ENCODE data around the gene GLRX3.

Gene GLRX3

DNA sequence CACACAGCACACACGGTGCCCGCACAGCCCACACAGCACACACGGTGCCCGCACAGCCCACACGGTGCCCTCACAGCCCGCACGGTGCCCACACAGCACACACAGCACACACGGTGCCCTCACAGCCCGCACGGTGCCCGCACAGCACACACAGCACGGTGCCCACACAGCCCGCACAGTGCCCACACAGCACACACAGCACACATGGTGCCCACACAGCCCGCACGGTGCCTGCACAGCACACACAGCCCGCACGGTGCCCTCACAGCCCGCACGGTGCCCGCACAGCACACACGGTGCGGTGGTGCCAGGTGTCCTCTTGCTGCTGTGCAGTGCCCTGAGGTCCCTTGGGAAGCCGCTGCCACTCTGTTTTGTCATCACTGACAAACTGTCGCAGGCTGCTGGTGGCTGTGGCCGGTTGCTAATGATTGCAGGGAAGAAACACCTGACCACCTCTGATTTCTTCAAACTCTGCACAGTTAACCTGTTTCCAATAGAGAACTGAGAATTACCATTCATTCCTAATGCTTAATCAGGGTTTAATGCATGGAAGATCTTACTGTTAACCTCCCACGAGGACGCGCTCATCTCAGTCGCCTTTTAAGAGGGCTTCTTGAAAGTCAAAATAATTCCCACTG is 66.9 kb downstream of the GLRX3 start:
- no peak overlapping the region for H3K27ac ChIP-seq (ENCODE audit: low read depth, low read length)
- no peak overlapping the region for H3K4me3 ChIP-seq (ENCODE audit: low read depth in 1 of 5, low read length in 5 of 5)
- H3K9me3 ChIP-seq (ENCODE audit: control insufficient read depth in 5 of 5, low read length in 5 of 5) = no peaks in the 10 kb centered on the region
- peaks cover 3 to 17% (median 12%) of the 10 kb centered on the region in 5 donors for H3K27me3 ChIP-seq (ENCODE audit: control insufficient read depth in 5 of 5, insufficient read depth in 4 of 5, low read length in 5 of 5)
- no peaks in the 10 kb centered on the region for H3K36me3 ChIP-seq (ENCODE audit: control insufficient read depth in 5 of 5, insufficient read depth in 5 of 5, low read length in 5 of 5)
- H3K4me1 ChIP-seq (ENCODE audit: control insufficient read depth in 5 of 5, insufficient read depth in 5 of 5, low read length in 5 of 5) = no peaks in the 10 kb centered on the region
- H3K9ac ChIP-seq (ENCODE audit: low read length in 5 of 5) = no peak overlapping the region

DNA sequence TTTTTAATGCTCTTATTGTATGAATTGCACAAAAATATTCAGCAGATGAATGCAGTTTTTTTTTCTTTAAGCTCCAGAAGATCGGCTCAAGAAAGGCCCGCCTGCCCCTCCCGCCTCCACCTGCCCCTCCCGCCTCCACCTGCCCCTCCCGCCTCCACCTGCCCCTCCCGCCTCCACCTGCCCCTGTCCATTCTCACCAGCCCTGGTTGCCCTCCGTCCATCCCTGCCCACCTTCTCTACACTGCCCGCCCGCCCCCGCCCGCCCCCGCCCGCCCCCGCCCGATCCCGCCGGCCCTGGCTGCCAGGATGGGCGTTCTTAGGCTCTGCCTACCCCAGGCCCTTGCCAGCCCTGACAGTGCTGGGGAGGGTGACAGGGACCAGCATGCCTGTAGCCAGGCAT is 67.4 kb downstream of the GLRX3 start:
- Histone ChIP-seq H3K27me3 (ENCODE audit: control insufficient read depth in 5 of 5, insufficient read depth in 4 of 5, low read length in 5 of 5) (peaks cover 3 to 17% (median 12%) of the 10 kb centered on the region in 5 donors), H3K36me3 (ENCODE audit: control insufficient read depth in 5 of 5, insufficient read depth in 5 of 5, low read length in 5 of 5) (no peaks in the 10 kb centered on the region), H3K4me1 (ENCODE audit: control insufficient read depth in 5 of 5, insufficient read depth in 5 of 5, low read length in 5 of 5) (no peaks in the 10 kb centered on the region), H3K9me3 (ENCODE audit: control insufficient read depth in 5 of 5, low read length in 5 of 5) (peaks cover 0 to under 1% (median 0%) of the 10 kb centered on the region in 5 donors), H3K27ac (ENCODE audit: low read depth, low read length) (no peak overlapping the region), H3K9ac (ENCODE audit: low read length in 5 of 5) (no peak overlapping the region), H3K4me3 (ENCODE audit: low read depth in 1 of 5, low read length in 5 of 5) (no peak overlapping the region)

- no peak overlapping the region for H3K4me3 ChIP-seq (ENCODE audit: low read depth in 1 of 5, low read length in 5 of 5)
- peaks cover 0 to 8% (median 6%) of the 10 kb centered on the region in 5 donors for H3K27me3 ChIP-seq (ENCODE audit: control insufficient read depth in 5 of 5, insufficient read depth in 4 of 5, low read length in 5 of 5)
- H3K36me3 ChIP-seq (ENCODE audit: control insufficient read depth in 5 of 5, insufficient read depth in 5 of 5, low read length in 5 of 5) = no peaks in the 10 kb centered on the region
- H3K27ac ChIP-seq (ENCODE audit: low read depth, low read length) = no peak overlapping the region
- no peak overlapping the region for H3K9ac ChIP-seq (ENCODE audit: low read length in 5 of 5)
- H3K9me3 ChIP-seq (ENCODE audit: control insufficient read depth in 5 of 5, low read length in 5 of 5) = peaks cover 0 to 6% (median 0%) of the 10 kb centered on the region in 5 donors
- H3K4me1 ChIP-seq (ENCODE audit: control insufficient read depth in 5 of 5, insufficient read depth in 5 of 5, low read length in 5 of 5) = no peaks in the 10 kb centered on the region
Measured at GRCh38 chr10:130206216-130206737, 70.1 kb downstream of the GLRX3 start.

DNA sequence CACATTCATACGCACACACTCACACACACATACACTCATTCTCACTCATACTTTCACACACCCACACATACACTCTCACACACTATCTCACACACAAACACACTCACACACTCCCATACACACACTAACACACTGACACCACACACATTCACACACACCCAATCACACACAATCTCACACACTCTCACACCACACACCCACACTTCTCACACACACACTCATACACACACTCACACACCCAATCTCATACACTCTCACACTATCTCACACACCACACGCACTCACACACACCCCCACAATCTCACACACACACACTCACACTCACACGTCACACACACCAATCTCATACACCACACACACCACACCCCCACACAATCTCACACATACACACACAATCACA is 71.0 kb downstream of the GLRX3 start:
- Histone ChIP-seq H3K27me3 (ENCODE audit: control insufficient read depth in 5 of 5, insufficient read depth in 4 of 5, low read length in 5 of 5) (peaks cover 0 to 12% (median 5%) of the 10 kb centered on the region in 5 donors), H3K36me3 (ENCODE audit: control insufficient read depth in 5 of 5, insufficient read depth in 5 of 5, low read length in 5 of 5) (no peaks in the 10 kb centered on the region), H3K4me1 (ENCODE audit: control insufficient read depth in 5 of 5, insufficient read depth in 5 of 5, low read length in 5 of 5) (no peaks in the 10 kb centered on the region), H3K9me3 (ENCODE audit: control insufficient read depth in 5 of 5, low read length in 5 of 5) (peaks cover 0 to 6% (median 0%) of the 10 kb centered on the region in 5 donors), H3K27ac (ENCODE audit: low read depth, low read length) (no peak overlapping the region), H3K4me3 (ENCODE audit: low read depth in 1 of 5, low read length in 5 of 5) (no peak overlapping the region), H3K9ac (ENCODE audit: low read length in 5 of 5) (no peak overlapping the region)

DNA sequence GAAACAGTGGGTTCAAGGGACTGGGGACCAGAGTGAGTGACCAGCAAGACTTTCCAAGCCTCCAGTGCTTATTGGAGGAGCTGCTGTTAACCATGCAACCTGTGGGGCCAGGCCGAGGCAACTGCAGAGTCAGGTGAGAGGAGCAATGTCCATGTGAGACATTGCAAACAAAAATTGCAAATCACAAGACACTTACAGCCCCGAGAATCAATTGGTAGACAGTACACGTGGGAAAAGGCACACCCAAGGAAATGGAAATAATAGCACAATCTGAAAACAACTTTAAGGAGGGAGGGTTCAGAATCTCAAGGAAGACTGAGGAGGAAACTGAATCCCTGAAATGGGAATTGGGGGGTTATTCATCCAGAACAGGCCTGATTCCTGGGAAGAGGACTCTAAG is 72.6 kb downstream of the GLRX3 start:
- no peaks in the 10 kb centered on the region for H3K36me3 ChIP-seq (ENCODE audit: control insufficient read depth in 5 of 5, insufficient read depth in 5 of 5, low read length in 5 of 5)
- H3K4me3 ChIP-seq (ENCODE audit: low read depth in 1 of 5, low read length in 5 of 5) = no peak overlapping the region
- no peak overlapping the region for H3K9ac ChIP-seq (ENCODE audit: low read length in 5 of 5)
- no peaks in the 10 kb centered on the region for H3K4me1 ChIP-seq (ENCODE audit: control insufficient read depth in 5 of 5, insufficient read depth in 5 of 5, low read length in 5 of 5)
- no peak overlapping the region for H3K27ac ChIP-seq (ENCODE audit: low read depth, low read length)
- peaks cover 0 to 8% (median 5%) of the 10 kb centered on the region in 5 donors for H3K27me3 ChIP-seq (ENCODE audit: control insufficient read depth in 5 of 5, insufficient read depth in 4 of 5, low read length in 5 of 5)
- peaks cover 0 to 6% (median 2%) of the 10 kb centered on the region in 5 donors for H3K9me3 ChIP-seq (ENCODE audit: control insufficient read depth in 5 of 5, low read length in 5 of 5)

GRCh38 chr10:130212746-130213145 is 76.6 kb downstream of the GLRX3 start:
- H3K9ac ChIP-seq (ENCODE audit: low read length in 5 of 5) = no peak overlapping the region
- H3K4me1 ChIP-seq (ENCODE audit: control insufficient read depth in 5 of 5, insufficient read depth in 5 of 5, low read length in 5 of 5) = peaks cover 0 to 8% (median 3%) of the 10 kb centered on the region in 5 donors
- H3K9me3 ChIP-seq (ENCODE audit: control insufficient read depth in 5 of 5, low read length in 5 of 5) = peaks cover 0 to 6% (median 2%) of the 10 kb centered on the region in 5 donors
- no peaks in the 10 kb centered on the region for H3K36me3 ChIP-seq (ENCODE audit: control insufficient read depth in 5 of 5, insufficient read depth in 5 of 5, low read length in 5 of 5)
- H3K4me3 ChIP-seq (ENCODE audit: low read depth in 1 of 5, low read length in 5 of 5) = no peak overlapping the region
- H3K27me3 ChIP-seq (ENCODE audit: control insufficient read depth in 5 of 5, insufficient read depth in 4 of 5, low read length in 5 of 5) = peaks cover 0 to 9% (median 0%) of the 10 kb centered on the region in 5 donors
- no peak overlapping the region for H3K27ac ChIP-seq (ENCODE audit: low read depth, low read length)

- no peaks in the 10 kb centered on the region for H3K36me3 ChIP-seq (ENCODE audit: control insufficient read depth in 5 of 5, insufficient read depth in 5 of 5, low read length in 5 of 5)
- H3K27ac ChIP-seq (ENCODE audit: low read depth, low read length) = no peak overlapping the region
- peaks cover 0 to 9% (median 0%) of the 10 kb centered on the region in 5 donors for H3K27me3 ChIP-seq (ENCODE audit: control insufficient read depth in 5 of 5, insufficient read depth in 4 of 5, low read length in 5 of 5)
- H3K4me3 ChIP-seq (ENCODE audit: low read depth in 1 of 5, low read length in 5 of 5) = no peak overlapping the region
- peaks cover 0 to 6% (median 2%) of the 10 kb centered on the region in 5 donors for H3K9me3 ChIP-seq (ENCODE audit: control insufficient read depth in 5 of 5, low read length in 5 of 5)
- H3K9ac ChIP-seq (ENCODE audit: low read length in 5 of 5) = no peak overlapping the region
- H3K4me1 ChIP-seq (ENCODE audit: control insufficient read depth in 5 of 5, insufficient read depth in 5 of 5, low read length in 5 of 5) = peaks cover 0 to 8% (median 3%) of the 10 kb centered on the region in 5 donors
Measured at GRCh38 chr10:130213286-130214080, 77.3 kb downstream of the GLRX3 start.

- no peak overlapping the region for H3K4me3 ChIP-seq (ENCODE audit: low read depth in 1 of 5, low read length in 5 of 5)
- H3K9ac ChIP-seq (ENCODE audit: low read length in 5 of 5) = no peak overlapping the region
- H3K4me1 ChIP-seq (ENCODE audit: control insufficient read depth in 5 of 5, insufficient read depth in 5 of 5, low read length in 5 of 5) = peaks cover 0 to 8% (median 3%) of the 10 kb centered on the region in 5 donors
- H3K36me3 ChIP-seq (ENCODE audit: control insufficient read depth in 5 of 5, insufficient read depth in 5 of 5, low read length in 5 of 5) = no peaks in the 10 kb centered on the region
- no peak overlapping the region for H3K27ac ChIP-seq (ENCODE audit: low read depth, low read length)
- peaks cover 0 to 2% (median 0%) of the 10 kb centered on the region in 5 donors for H3K9me3 ChIP-seq (ENCODE audit: control insufficient read depth in 5 of 5, low read length in 5 of 5)
- peaks cover 0 to 9% (median 0%) of the 10 kb centered on the region in 5 donors for H3K27me3 ChIP-seq (ENCODE audit: control insufficient read depth in 5 of 5, insufficient read depth in 4 of 5, low read length in 5 of 5)
Measured at GRCh38 chr10:130214431-130214830, 78.2 kb downstream of the GLRX3 start.

- no peak overlapping the region for H3K27ac ChIP-seq (ENCODE audit: low read depth, low read length)
- peaks cover 0 to 8% (median 3%) of the 10 kb centered on the region in 5 donors for H3K4me1 ChIP-seq (ENCODE audit: control insufficient read depth in 5 of 5, insufficient read depth in 5 of 5, low read length in 5 of 5)
- no peak overlapping the region for H3K4me3 ChIP-seq (ENCODE audit: low read depth in 1 of 5, low read length in 5 of 5)
- H3K9me3 ChIP-seq (ENCODE audit: control insufficient read depth in 5 of 5, low read length in 5 of 5) = peaks cover 0 to 2% (median 0%) of the 10 kb centered on the region in 5 donors
- no peaks in the 10 kb centered on the region for H3K36me3 ChIP-seq (ENCODE audit: control insufficient read depth in 5 of 5, insufficient read depth in 5 of 5, low read length in 5 of 5)
- no peak overlapping the region for H3K9ac ChIP-seq (ENCODE audit: low read length in 5 of 5)
- peaks cover 0 to 9% (median 0%) of the 10 kb centered on the region in 5 donors for H3K27me3 ChIP-seq (ENCODE audit: control insufficient read depth in 5 of 5, insufficient read depth in 4 of 5, low read length in 5 of 5)
Measured at GRCh38 chr10:130215151-130215930, 79.2 kb downstream of the GLRX3 start.

Measured in subcutaneous abdominal adipose tissue (tissue), 5 donors.